Measurements from ENCODE around the gene TBL1XR1. TPM values are rescaled to one million over a fixed set of nuclear protein-coding genes. Genes with fewer than 3 reads are reported as not detected.

TBL1XR1 gene
- total RNA-seq, 4 donors from 2014 or later: 58.5 to 106 (median 77.9) TPM

- ATAC-seq (ENCODE audit: low FRiP score) (no peak), DNase-seq (ENCODE audit: low spot score) (no peak)
- no peak for TF ChIP-seq CTCF (IDR thresholded peaks at IDR 0.05)
These were observed 135.1 kb downstream of the TBL1XR1 start for GRCh38 chr3:177062052-177062732.

GRCh38 chr3:177061369-177061768, 135.9 kb downstream of the TBL1XR1 start:
- TF ChIP-seq CTCF (IDR thresholded peaks at IDR 0.05): no peak
- DNase-seq (ENCODE audit: low spot score) (no peak), ATAC-seq (ENCODE audit: low FRiP score) (no peak)

GRCh38 chr3:177060492-177060891, 136.8 kb downstream of the TBL1XR1 start:
- no peak for TF ChIP-seq CTCF (IDR thresholded peaks at IDR 0.05)
- ATAC-seq (ENCODE audit: low FRiP score) (no peak), DNase-seq (ENCODE audit: low spot score) (no peak)

- no peak for TF ChIP-seq CTCF (IDR thresholded peaks at IDR 0.05)
- ATAC-seq (ENCODE audit: low FRiP score) (no peak), DNase-seq (ENCODE audit: low spot score) (no peak)
These were observed 138.6 kb downstream of the TBL1XR1 start for GRCh38 chr3:177058648-177059047.

- DNase-seq (ENCODE audit: low spot score): no peak
- no peak for TF ChIP-seq CTCF (IDR thresholded peaks at IDR 0.05)
- ATAC-seq (ENCODE audit: low FRiP score): no peak
These were observed 139.5 kb downstream of the TBL1XR1 start for GRCh38 chr3:177057768-177058167.

- DNase-seq (ENCODE audit: low spot score) (no peak), ATAC-seq (ENCODE audit: low FRiP score) (no peak)
- no peak for TF ChIP-seq CTCF (IDR thresholded peaks at IDR 0.05)
These were observed 140.4 kb downstream of the TBL1XR1 start for GRCh38 chr3:177056927-177057326.

All from omental fat pad (tissue), 4 donors.